GM10266 (cell line): Measurements from ENCODE around the gene AFG1L.

ENCODE experiments used
- DNase-seq: peaks from one replicate; pipeline ENCODE4 v3.0.0; 2012; ENCODE audit errors: extremely low spot score
- CTCF ChIP-seq: IDR thresholded peaks from 2 replicates; pipeline ENCODE4 v1.5.1; 2012; ENCODE audit warnings: mild to moderate bottlenecking, low read depth; ENCODE audit not compliant: control insufficient read depth, insufficient read depth; ENCODE audit errors: missing control alignments

AFG1L gene

GRCh38 chr6:108419474-108419873, 124.6 kb downstream of the AFG1L start:
- TF ChIP-seq CTCF: no peak
- DNase-seq: no peak

GRCh38 chr6:108419934-108420609, 125.2 kb downstream of the AFG1L start:
- DNase-seq: no peak
- no peak for TF ChIP-seq CTCF

- no peak for DNase-seq
- no peak for TF ChIP-seq CTCF
Measured at GRCh38 chr6:108421366-108421765, 126.5 kb downstream of the AFG1L start.

- no peak for DNase-seq
- no peak for TF ChIP-seq CTCF
Measured at GRCh38 chr6:108423982-108424705, 129.3 kb downstream of the AFG1L start.

GRCh38 chr6:108425428-108425827, 130.6 kb downstream of the AFG1L start:
- no peak for TF ChIP-seq CTCF
- DNase-seq: no peak

GRCh38 chr6:108432143-108432542, 137.3 kb downstream of the AFG1L start:
- no peak for TF ChIP-seq CTCF
- no peak for DNase-seq

- DNase-seq: no peak
- no peak for TF ChIP-seq CTCF
Measured at GRCh38 chr6:108432792-108433191, 137.9 kb downstream of the AFG1L start.
